Bronchial epithelial cell (primary cell): ENCODE data around the gene CHSY3. TPM values are rescaled to one million over a fixed set of nuclear protein-coding genes. Genes with fewer than 3 reads are reported as not detected.

Experiments used
- DNase-seq: peaks from one replicate; pipeline ENCODE4 v3.0.0-alpha.2; 2010; ENCODE audit warnings: low read depth
- FAIRE-seq: peaks from 2 replicates; lab custom pipeline; 2011; peaks lifted over from hg19 to GRCh38; lab: Jason Lieb, UNC
- H3K27me3 ChIP-seq: 2 replicates; pipeline ENCODE4 v1.5.1; 2011; ENCODE audit warnings: low read length; ENCODE audit not compliant: control insufficient read depth, insufficient read depth
- H3K36me3 ChIP-seq: 2 replicates; pipeline ENCODE4 v1.5.1; 2011; ENCODE audit warnings: low read length; ENCODE audit not compliant: control insufficient read depth, insufficient read depth
- H3K4me3 ChIP-seq: 2 replicates; pipeline ENCODE4 v1.5.1; 2011; ENCODE audit warnings: mild to moderate bottlenecking, low read depth, low read length, control low read depth
- CTCF ChIP-seq: IDR thresholded peaks from 2 replicates; pipeline ENCODE4 v1.5.1; 2011; ENCODE audit warnings: mild to moderate bottlenecking, moderate library complexity, low read length, control low read depth, inconsistent platforms; ENCODE audit not compliant: insufficient read depth, severe bottlenecking
- total RNA-seq: library from RNA; depleted of rRNA; stranded (reverse); fragments of >200 nt; gene quantifications from 2 replicates; pipeline ENCODE4 v1.2.1, GENCODE V29; 2014

The CHSY3 gene
- total RNA-seq, 1 donor from 2014 or later, result 0.26 TPM

- no peak for DNase-seq
- H3K4me3 ChIP-seq, result no peak overlapping the region
- no peaks in the 10 kb centered on the region for H3K36me3 ChIP-seq
- peak; percentile 9 for TF ChIP-seq CTCF
- no peaks in the 10 kb centered on the region for H3K27me3 ChIP-seq
- no peak for FAIRE-seq
Measured at GRCh38 chr5:130077007-130077406, 172.7 kb downstream of the CHSY3 start.

GRCh38 chr5:130078661-130079060, 174.4 kb downstream of the CHSY3 start:
- H3K4me3 ChIP-seq, result no peak overlapping the region
- no peak for DNase-seq
- H3K27me3 ChIP-seq, result no peaks in the 10 kb centered on the region
- no peak for TF ChIP-seq CTCF
- no peaks in the 10 kb centered on the region for H3K36me3 ChIP-seq
- no peak for FAIRE-seq

- Histone ChIP-seq H3K4me3 (no peak overlapping the region), H3K27me3 (no peaks in the 10 kb centered on the region), H3K36me3 (no peaks in the 10 kb centered on the region)
- TF ChIP-seq CTCF, result no peak
- DNase-seq, result peak; percentile 44
- no peak for FAIRE-seq
Measured at GRCh38 chr5:130090569-130091270, 186.5 kb downstream of the CHSY3 start.

- FAIRE-seq, result no peak
- TF ChIP-seq CTCF, result no peak
- no peak overlapping the region for H3K4me3 ChIP-seq
- H3K36me3 ChIP-seq, result no peaks in the 10 kb centered on the region
- H3K27me3 ChIP-seq, result no peaks in the 10 kb centered on the region
- DNase-seq, result no peak
Measured at GRCh38 chr5:130092991-130093390, 188.7 kb downstream of the CHSY3 start.

- no peak for TF ChIP-seq CTCF
- DNase-seq, result no peak
- H3K4me3 ChIP-seq, result no peak overlapping the region
- H3K36me3 ChIP-seq, result no peaks in the 10 kb centered on the region
- H3K27me3 ChIP-seq, result no peaks in the 10 kb centered on the region
- FAIRE-seq, result no peak
Measured at GRCh38 chr5:130096483-130096882, 192.2 kb downstream of the CHSY3 start.

- Histone ChIP-seq H3K36me3 (no peaks in the 10 kb centered on the region), H3K27me3 (no peaks in the 10 kb centered on the region), H3K4me3 (no peak overlapping the region)
- no peak for FAIRE-seq
- no peak for TF ChIP-seq CTCF
- DNase-seq, result no peak
Measured at GRCh38 chr5:130099008-130099407, 194.7 kb downstream of the CHSY3 start.
